ENCODE measurements around the gene KHSRP.

The KHSRP gene

GRCh38 chr19:6392221-6393073 is 32.2 kb downstream of the KHSRP start:
- DNase-seq: no peak

GRCh38 chr19:6387372-6387771 is 37.2 kb downstream of the KHSRP start:
- no peak for DNase-seq

DNA sequence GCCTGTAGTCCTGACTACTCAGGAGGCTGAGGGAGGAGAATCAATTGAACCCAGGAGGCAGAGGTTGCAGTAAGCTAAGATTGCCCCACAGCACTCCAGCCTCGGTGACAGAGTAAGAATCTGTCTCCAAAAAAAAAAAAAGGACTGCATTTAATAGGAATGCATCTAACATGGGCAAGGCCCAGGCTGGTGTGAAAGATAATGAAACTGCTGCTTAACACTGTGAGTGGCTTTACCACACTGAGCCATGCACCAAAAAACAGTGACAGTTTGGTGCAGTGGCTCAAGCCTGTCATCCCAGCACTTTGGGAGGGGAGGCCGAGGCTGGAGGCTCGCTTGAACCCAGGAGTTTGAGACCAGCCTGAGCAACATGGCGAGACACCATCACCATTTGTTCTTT is 40.2 kb downstream of the KHSRP start:
- DNase-seq: no peak

- no peak for DNase-seq
Measured at GRCh38 chr19:6383188-6383587, 41.4 kb downstream of the KHSRP start.

GRCh38 chr19:6381030-6381750 is 43.4 kb downstream of the KHSRP start:
- DNase-seq: no peak

GRCh38 chr19:6379744-6380143 is 44.9 kb downstream of the KHSRP start:
- no peak for DNase-seq

GRCh38 chr19:6378486-6378885 is 46.1 kb downstream of the KHSRP start:
- DNase-seq: no peak

DNA sequence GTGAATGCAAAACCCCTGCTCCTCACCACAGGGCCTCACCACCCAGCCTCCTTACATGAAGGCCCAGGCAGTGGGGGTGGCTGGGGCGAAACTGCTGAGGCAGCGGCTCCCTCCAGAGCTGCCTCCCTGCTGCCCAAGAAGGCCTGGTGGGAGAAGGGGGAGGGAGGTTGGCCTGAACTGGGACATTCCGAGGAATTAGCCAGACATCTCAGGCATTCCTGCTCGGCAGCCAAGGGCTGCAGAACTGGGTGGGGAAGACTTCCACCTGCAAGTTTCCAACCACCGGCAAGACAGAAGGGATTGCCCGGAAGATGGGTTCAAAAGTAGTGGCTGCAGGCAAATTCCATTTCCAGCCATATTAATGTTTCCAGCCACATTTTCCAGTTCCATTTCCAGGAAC is 46.6 kb downstream of the KHSRP start:
- DNase-seq: no peak

GRCh38 chr19:6376512-6377190 is 48.0 kb downstream of the KHSRP start:
- no peak for DNase-seq

DNA sequence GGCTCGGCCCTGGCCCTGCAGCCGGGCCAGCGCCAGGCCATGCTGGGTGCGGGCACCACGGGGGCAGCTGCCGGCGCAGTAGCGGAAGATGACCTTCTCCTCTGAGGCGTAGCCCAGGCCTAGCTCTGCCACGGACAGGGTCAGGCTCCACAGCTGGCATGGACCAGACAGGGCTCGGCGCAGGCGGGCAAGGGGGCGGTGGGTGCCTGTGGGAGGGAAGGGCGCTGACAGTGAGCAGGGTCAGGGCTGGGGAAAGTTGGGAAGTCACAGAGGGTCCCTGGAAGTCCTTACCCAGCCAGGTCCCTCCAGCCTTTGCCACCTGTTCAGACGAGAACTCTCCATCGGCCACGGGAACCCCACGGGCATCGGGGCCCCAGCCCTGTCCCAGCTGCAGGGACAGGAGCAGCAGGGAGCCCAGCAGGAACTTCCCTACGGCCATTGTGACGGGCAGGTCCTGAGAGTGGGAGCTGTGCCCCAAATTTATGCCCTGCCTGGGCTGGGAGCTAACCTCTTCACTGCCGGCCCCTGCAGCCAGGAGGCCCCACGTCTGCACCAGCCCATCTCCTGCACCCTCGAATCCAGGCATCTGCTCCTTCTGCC is 49.1 kb downstream of the KHSRP start, which contains the start of gene PSPN:
TSS of gene PSPN (minus strand) at position 523 of the 600 bp plus-strand sequence. CDS start at position 439, 84 bp downstream.
- DNase-seq: no peak

GRCh38 chr19:6374711-6375410 is 49.8 kb downstream of the KHSRP start:
- DNase-seq: no peak

- no peak for DNase-seq
Measured at GRCh38 chr19:6374161-6374709, 50.4 kb downstream of the KHSRP start.

GRCh38 chr19:6373813-6374108 is 50.9 kb downstream of the KHSRP start:
- no peak for DNase-seq

GRCh38 chr19:6373096-6373812 is 51.4 kb downstream of the KHSRP start:
- DNase-seq: peak; percentile 99 to 100

GRCh38 chr19:6372594-6373095 is 52.0 kb downstream of the KHSRP start, which contains the start of gene ALKBH7:
TSS of gene ALKBH7 (plus strand) at chr19:6372794. CDS start at chr19:6372821, 27 bp downstream.
- DNase-seq: peak; percentile 93 to 96

GRCh38 chr19:6364353-6364752 is 60.3 kb downstream of the KHSRP start:
- DNase-seq: no peak

All from stimulated activated CD4-positive, alpha-beta T cell treated with anti-CD3 and anti-CD28 coated beads, Interleukin-2, amount 100 ng/mL, for 24 hours (primary cell).